T-helper 22 cell (primary cell): ENCODE data around the gene FCF1.
"Not testable (repeated sequence)": the region's sequence is repeated elsewhere in the genome, so short reads cannot be mapped to it uniquely, and the experiment has no call there.

Source experiments
- DNase-seq: peaks from one replicate; pipeline ENCODE4 v3.0.0-alpha.2; 2020; ENCODE audit warnings: low read depth

The FCF1 gene

GRCh38 chr14:74702293-74702692, 10.7 kb upstream of the FCF1 start:
- DNase-seq: no peak

- DNase-seq: no peak
Measured at GRCh38 chr14:74703043-74703442, 9.9 kb upstream of the FCF1 start.

DNA sequence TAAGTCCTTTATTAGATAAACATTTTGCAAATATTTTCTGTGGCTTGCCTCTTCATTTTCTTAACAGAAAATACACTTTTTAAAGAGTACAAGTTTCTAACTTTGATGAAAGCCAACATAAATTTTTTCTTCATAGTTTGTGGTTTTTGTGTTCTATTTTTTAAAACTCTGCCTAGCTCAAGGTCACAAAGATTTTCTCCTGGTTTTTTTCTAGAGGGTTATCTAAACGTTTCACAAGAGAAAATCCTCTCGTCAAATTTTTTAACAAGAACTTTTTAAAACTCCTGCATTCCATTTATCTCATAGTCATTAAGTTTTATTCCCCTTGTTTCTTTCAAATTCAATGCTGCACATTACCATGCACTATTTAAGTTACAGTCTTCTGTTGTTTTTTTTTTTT, 8.3 kb upstream of the FCF1 start:
- no peak for DNase-seq

DNA sequence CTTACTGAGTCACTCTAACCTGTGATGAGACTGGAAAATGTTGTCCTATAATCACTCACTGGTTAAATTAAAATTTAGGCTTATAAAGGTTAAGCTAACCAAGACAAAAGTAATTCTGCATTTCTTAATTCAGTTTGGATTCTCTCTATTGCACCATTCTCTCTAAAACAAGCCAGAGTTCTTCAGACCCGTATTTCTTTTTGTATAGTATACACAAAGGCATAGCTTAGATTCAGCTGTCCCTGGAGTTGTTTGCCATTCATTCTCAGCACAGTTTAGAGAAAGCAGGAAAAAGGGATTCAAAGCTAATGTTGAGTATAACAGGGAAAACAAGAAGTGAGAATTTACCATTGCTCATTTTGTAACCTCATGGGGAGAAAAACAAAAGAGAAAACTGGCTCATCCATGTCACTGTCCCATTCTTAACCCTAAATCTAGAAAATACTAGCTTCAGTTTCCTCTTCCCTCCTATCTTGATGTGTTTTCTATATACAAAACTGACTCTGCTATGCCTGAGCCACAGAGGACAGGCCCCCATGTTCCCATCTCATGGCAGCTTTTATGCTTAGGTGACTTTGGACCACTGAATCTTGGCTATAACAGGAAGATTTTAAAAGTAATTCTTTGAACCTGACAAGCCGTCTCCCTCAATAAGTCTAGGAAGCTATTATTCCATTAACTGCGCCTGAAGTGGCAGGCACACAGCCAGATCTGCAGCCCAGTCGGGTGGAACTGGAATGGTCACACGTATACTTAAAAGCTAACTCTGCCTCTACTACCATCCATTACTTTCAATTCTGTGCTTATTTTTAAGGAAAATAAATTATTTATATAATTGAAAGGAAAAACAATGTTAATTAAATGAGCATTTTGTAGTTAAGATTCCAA, 7.1 kb upstream of the FCF1 start:
- no peak for DNase-seq

DNA sequence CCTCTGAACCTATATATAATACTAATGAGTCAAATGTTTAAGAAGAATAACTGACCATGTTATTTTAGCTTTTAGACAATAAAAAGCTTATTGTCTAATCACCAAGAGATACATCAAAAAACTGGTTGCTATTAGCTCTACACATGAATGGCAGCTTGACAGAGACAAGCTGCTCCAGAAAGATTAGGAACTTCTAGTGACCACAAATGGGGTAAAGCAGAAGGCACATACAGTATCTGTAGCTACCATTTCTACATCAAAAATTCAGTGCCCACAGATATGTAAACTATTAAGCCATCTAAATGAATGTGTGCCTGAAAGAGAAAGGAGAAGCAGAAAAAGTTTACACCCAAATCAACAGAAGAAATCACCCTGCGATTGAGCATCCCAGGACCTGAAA, 2.5 kb upstream of the FCF1 start:
- DNase-seq: no peak

DNA sequence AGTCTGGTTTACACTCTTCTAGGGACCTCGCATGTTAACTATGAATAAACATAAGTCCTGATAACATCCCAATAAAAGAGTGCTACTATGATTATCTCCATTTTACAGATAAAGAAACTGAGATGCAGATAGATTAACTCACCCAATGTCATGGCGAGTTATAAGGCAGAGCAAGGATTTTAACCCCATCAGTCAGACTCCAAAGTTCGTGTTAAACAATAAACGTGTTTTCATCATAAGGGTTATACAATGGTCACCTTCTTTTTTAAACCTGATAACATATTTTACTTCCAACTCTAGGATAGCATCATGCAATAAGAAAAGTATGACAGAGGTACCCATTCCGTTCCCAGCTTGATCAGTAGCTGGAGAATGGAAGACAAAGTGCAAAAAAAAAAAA, 1.3 kb upstream of the FCF1 start:
- no peak for DNase-seq

DNA sequence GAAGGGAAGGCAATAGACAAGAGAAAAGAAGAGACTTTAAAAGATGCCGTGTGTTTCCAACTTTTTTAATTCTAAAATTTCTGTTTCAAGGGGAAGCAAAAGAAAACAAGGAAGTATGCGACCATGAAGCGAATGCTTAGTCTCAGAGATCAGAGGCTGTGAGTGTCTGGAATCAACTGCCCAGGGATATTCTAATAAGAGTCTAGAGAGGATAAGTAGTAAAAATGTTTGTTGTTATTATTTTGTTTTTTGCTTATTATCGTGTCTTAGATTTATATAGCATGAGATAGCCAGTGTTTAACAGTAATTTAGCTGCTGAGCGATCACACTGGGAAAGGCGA, 421 bp downstream of the FCF1 start:
- no peak for DNase-seq

DNA sequence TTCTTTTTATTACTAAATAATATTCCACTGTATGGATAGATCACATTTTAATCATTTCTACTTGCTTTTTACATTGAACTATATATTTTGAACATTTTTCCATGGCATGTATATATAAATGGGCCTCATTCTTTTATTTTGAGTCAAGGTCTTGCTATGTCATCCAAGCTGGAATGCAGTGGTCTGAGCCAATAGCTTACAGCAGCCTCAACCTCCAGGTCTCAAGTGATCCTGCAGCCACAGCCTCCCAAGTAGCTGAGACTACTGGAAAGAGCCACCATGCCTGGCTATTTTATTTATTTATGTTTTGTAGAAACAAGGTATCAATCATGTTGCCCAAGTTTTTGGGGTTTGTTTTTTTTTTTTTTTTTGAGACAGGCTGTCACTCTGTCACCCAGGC, 7.6 kb downstream of the FCF1 start:
- no peak for DNase-seq

- no peak for DNase-seq
Measured at GRCh38 chr14:74723134-74723533, 10.2 kb downstream of the FCF1 start.

GRCh38 chr14:74732387-74732786, 19.4 kb downstream of the FCF1 start:
- no peak for DNase-seq

- no peak for DNase-seq
Measured at GRCh38 chr14:74733221-74733620, 20.3 kb downstream of the FCF1 start.

DNA sequence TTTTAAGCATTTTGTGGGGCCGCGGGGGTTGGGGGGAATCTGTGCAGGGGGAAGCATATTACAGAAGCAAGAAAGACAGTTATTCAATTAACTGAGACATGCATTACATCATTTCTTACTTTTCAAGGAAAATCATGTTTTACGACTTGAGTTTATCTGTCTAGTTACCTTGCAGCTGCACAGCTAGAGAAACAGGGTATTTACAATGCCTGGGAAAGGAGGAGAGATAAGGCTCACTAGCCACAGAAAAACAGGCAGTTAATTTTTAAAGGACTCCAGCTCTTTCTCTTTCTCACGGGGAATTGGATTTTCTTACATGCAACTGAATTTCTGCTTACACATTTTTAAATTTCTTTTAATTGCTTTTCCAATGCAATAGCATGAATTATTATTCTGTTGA, 22.2 kb downstream of the FCF1 start:
- no peak for DNase-seq

GRCh38 chr14:74737753-74738325, 24.9 kb downstream of the FCF1 start:
- no peak for DNase-seq

DNA sequence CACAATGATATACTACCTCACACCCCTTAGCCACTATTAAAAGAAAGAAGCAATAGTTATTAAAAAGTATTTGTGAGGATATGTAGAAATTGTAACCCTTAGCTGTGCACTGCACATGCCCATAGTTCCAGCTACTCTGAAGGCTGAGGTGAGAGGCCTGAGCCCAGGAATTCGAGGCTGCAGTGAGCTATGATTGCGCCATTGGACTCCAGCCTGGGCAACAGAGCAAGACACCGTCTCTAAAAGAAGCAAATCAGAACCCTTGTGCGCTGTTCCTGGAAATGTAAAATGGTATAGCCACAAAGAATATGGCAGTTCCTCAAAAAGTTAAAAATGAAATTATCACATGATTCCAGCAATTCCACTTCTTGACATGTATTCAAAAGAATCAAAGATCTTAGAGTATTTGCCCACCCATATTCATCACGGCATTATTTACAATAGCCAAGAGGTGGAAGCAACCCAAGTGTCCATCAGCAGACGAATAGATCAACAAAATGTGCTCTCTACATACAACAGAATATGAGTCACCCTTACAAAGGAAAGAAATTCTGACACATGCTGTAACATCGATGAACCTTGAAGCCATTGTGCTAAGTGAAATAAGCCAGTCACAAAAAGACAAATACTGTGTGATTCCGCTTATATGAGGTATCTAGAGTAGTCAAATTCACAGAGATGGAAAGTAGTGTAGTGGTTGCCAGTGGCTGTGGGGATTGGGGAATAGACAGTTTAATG, 26.5 kb downstream of the FCF1 start:
- DNase-seq: no peak

- no peak for DNase-seq
Measured at GRCh38 chr14:74747237-74747636, 34.3 kb downstream of the FCF1 start.

DNA sequence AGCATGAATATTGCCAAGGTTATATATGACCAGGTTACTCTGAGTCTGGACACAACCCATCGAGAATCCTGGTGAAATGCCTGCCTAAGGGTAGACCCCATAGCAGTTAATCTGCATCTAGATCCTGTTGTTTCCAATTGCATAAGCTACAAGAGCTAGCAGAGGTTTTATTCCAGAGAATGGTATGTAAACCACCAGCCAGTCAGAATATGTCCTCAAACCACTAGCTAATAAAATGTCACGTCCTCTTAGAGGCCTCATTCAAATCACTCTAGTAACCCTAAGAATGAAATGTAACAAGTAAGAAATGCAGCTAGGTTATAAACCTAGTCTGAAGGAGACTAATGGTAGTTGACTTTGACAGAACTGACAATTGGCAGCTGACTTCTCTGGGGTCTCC, 41.2 kb downstream of the FCF1 start:
- DNase-seq: no peak

- no peak for DNase-seq
Measured at GRCh38 chr14:74754899-74755298, 42.0 kb downstream of the FCF1 start.

DNA sequence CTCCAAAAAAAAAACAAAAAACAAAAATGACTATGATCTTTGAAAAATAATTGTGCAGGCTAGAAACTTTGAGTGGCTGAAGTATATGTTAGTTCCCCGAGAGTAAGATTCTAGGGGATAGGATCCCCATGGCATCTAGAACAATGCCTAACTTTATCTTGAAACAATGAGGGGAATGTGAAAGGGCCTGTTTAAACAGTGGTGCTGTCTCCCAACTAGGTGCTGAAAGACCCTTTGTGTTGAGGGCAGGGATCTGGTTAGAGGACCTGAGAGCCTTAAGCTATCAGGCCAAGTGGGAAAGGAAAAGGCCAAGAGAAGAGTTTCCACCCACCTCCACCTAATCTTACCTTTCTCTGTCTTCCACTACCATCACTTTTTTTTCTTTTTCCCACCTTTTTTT, 43.4 kb downstream of the FCF1 start:
- no peak for DNase-seq

- not testable (repeated sequence) for DNase-seq
Measured at GRCh38 chr14:74758505-74758904, 45.6 kb downstream of the FCF1 start.

GRCh38 chr14:74762917-74763802, 50.2 kb downstream of the FCF1 start, which contains the start of gene YLPM1:
Gene YLPM1, plus strand, starts transcription at chr14:74763316. Its CDS starts 174 bp downstream, at chr14:74763490.
- DNase-seq: peak; percentile 86

- DNase-seq: no peak
Measured at GRCh38 chr14:74763803-74764531, 51.0 kb downstream of the FCF1 start.
